Breast epithelium (tissue), 4 donors: Measurements from ENCODE around the gene PLPPR1. TPM values are rescaled to one million over a fixed set of nuclear protein-coding genes. Genes with fewer than 3 reads are reported as not detected.

Experiments used
- DNase-seq, 2 donors: peaks; one replicate each; pipeline ENCODE4 v3.0.0-alpha.2; 2019; ENCODE audit warnings: low spot score in 2 of 2
- H3K27ac ChIP-seq, 2 donors: fragments of 200-600 bp; sonication (generic) in 1 of 2; one replicate each; pipeline ENCODE4 v1.5.1; 2016 to 2019; ENCODE audit warnings: mild to moderate bottlenecking in 1 of 2
- H3K27me3 ChIP-seq, 2 donors: fragments of 200-600 bp; sonication (generic) in 1 of 2; one replicate each; pipeline versions ENCODE4 v1.5.1 to v1.6.0; 2017 to 2019; ENCODE audit warnings: control low read depth in 1 of 2, mild to moderate bottlenecking in 1 of 2
- H3K36me3 ChIP-seq: fragments of 200-600 bp; one replicate; pipeline ENCODE4 v1.5.1; 2019
- H3K4me1 ChIP-seq, 2 donors: fragments of 200-600 bp; sonication (generic); one replicate each; pipeline ENCODE4 v1.5.1; 2016 to 2019; ENCODE audit warnings: control low read depth in 1 of 2
- H3K4me3 ChIP-seq, 3 donors: fragments of 200-600 bp; sonication (generic); 1 replicate in 2 of 3; 2 replicates in 1 of 3; pipeline ENCODE4 v1.5.1; 2016 to 2019; ENCODE audit warnings: mild to moderate bottlenecking in 3 of 3, moderate library complexity in 2 of 3
- H3K9me3 ChIP-seq, 2 donors: fragments of 200-600 bp; sonication (generic) in 1 of 2; one replicate each; pipeline ENCODE4 v1.5.1; 2016 to 2019; ENCODE audit warnings: control low read depth in 1 of 2
- CTCF ChIP-seq, 3 donors: fragments of 450-650 bp; IDR thresholded peaks; one replicate each; pipeline ENCODE4 v1.5.1; 2016 to 2017; ENCODE audit warnings: antibody characterized with exemption in 3 of 3, mild to moderate bottlenecking in 3 of 3, moderate library complexity in 3 of 3
- POLR2A ChIP-seq: fragments of 450-650 bp; IDR thresholded peaks from one replicate; pipeline ENCODE4 v1.6.1; 2016; ENCODE audit warnings: antibody characterized with exemption, mild to moderate bottlenecking, moderate library complexity
- POLR2AphosphoS5 ChIP-seq, 3 donors: sonication (generic); formaldehyde crosslinking; IDR thresholded peaks; one replicate each; pipeline ENCODE4 v1.6.1; 2017; ENCODE audit warnings: antibody characterized with exemption in 3 of 3
- intact Hi-C: fragments of 100-400 bp; cut with DNase I; formaldehyde crosslinking; loops from one replicate; pipeline ENCODE4 v1.15.1; 2023; ENCODE audit warnings: low total_unique reads
- total RNA-seq, 3 donors: library from RNA; depleted of rRNA; stranded (reverse); fragments of >200 nt; gene quantifications; one replicate each; pipeline ENCODE4 v1.1.0, GENCODE V29; 2016

Gene PLPPR1
- total RNA-seq, 3 donors from 2014 or later, result 0.66 to 2.2 TPM; not detected in 1

DNA sequence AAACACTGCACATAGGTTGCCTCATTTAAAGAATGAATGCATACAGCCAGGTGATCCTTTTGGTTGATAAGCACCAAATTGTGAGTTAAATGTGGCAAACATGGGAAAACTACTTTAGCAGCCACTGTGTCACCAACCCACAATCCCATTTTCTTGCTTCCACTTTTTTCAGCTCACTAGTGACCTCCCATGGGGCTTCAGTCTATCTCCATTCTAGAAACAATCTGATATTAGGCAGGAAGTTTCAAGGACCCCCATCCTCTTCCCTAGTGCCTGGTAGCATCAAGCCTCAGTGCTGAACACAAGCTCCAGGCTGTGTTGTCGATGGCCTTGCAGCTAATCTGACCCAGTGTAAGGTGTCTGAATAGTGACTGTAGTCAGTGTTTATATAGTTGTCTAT is 66.2 kb downstream of the PLPPR1 start:
- no peak overlapping the region for H3K4me3 ChIP-seq
- DNase-seq, result no peak
- TF ChIP-seq POLR2AphosphoS5 (IDR thresholded peaks at IDR 0.05) (no peak), POLR2A (no peak), CTCF (IDR thresholded peaks at IDR 0.05) (no peak)
- intact Hi-C loops, result no loop called here
- H3K4me1 ChIP-seq, result no peaks in the 10 kb centered on the region
- no peaks in the 10 kb centered on the region for H3K9me3 ChIP-seq
- no peaks in the 10 kb centered on the region for H3K36me3 ChIP-seq
- no peaks in the 10 kb centered on the region for H3K27me3 ChIP-seq
- no peak overlapping the region for H3K27ac ChIP-seq

GRCh38 chr9:101097210-101097609 is 68.7 kb downstream of the PLPPR1 start:
- DNase-seq, result no peak
- H3K27me3 ChIP-seq, result no peaks in the 10 kb centered on the region
- no peaks in the 10 kb centered on the region for H3K9me3 ChIP-seq
- no peak overlapping the region for H3K27ac ChIP-seq
- TF ChIP-seq CTCF (IDR thresholded peaks at IDR 0.05) (no peak), POLR2A (no peak), POLR2AphosphoS5 (IDR thresholded peaks at IDR 0.05) (no peak)
- intact Hi-C loops, result no loop called here
- H3K36me3 ChIP-seq, result no peaks in the 10 kb centered on the region
- H3K4me3 ChIP-seq, result no peak overlapping the region
- H3K4me1 ChIP-seq, result no peaks in the 10 kb centered on the region

DNA sequence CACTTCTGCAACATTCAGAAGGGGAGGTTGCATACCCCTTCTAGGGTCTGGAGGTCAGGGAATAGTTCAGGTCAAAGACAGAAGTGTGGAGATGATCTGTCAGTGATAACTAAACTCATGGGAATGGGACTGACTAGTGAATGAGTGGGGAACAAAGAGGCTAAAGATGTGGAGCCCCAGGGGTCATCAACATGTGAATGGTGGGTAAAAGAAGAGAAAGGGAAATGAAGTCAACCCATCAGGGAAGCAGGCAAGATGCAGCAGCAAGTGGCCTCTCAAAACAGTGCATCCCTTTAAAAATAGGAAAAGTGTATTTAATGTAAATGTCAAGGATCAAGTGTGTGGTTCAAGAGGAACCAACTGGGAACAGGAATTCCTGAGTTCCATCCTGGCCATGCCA is 69.9 kb downstream of the PLPPR1 start:
- no peaks in the 10 kb centered on the region for H3K4me1 ChIP-seq
- H3K36me3 ChIP-seq, result no peaks in the 10 kb centered on the region
- H3K27me3 ChIP-seq, result no peaks in the 10 kb centered on the region
- no peak overlapping the region for H3K4me3 ChIP-seq
- TF ChIP-seq POLR2AphosphoS5 (IDR thresholded peaks at IDR 0.05), result no peak
- TF ChIP-seq POLR2A, result no peak
- TF ChIP-seq CTCF (IDR thresholded peaks at IDR 0.05), result no peak
- DNase-seq, result no peak
- intact Hi-C loops, result no loop called here
- H3K27ac ChIP-seq, result no peak overlapping the region
- H3K9me3 ChIP-seq, result no peaks in the 10 kb centered on the region

DNA sequence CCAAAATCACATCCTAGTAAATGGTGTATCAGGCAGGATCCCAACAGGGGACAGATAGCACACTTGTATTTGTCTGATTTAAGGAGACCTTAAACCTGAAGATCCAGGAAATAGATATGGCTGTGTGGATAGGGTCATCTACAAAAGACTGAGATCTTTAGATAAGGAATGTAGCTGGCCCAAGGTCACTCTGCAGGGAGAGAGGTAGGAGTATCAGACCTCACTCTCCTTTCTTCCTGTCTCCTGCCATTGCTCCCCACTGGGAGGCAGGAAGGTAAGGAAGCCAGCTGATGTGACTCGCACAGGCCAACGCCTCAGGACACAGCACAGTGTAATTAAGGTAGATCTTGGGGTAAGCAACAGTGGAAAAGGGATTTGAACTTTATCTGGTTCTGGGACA is 85.8 kb downstream of the PLPPR1 start:
- TF ChIP-seq POLR2A (no peak), CTCF (IDR thresholded peaks at IDR 0.05) (no peak), POLR2AphosphoS5 (IDR thresholded peaks at IDR 0.05) (no peak)
- Histone ChIP-seq H3K36me3 (no peaks in the 10 kb centered on the region), H3K27me3 (no peaks in the 10 kb centered on the region), H3K4me1 (no peaks in the 10 kb centered on the region), H3K27ac (no peak overlapping the region), H3K4me3 (no peak overlapping the region), H3K9me3 (no peaks in the 10 kb centered on the region)
- DNase-seq, result no peak
- intact Hi-C loops, result no loop called here

- H3K27me3 ChIP-seq, result no peaks in the 10 kb centered on the region
- no peak overlapping the region for H3K27ac ChIP-seq
- H3K36me3 ChIP-seq, result no peaks in the 10 kb centered on the region
- TF ChIP-seq CTCF (IDR thresholded peaks at IDR 0.05) (no peak), POLR2AphosphoS5 (IDR thresholded peaks at IDR 0.05) (no peak), POLR2A (no peak)
- no peaks in the 10 kb centered on the region for H3K9me3 ChIP-seq
- H3K4me1 ChIP-seq, result no peaks in the 10 kb centered on the region
- no peak overlapping the region for H3K4me3 ChIP-seq
- intact Hi-C loops, result no loop called here
- no peak for DNase-seq
Observed at GRCh38 chr9:101115102-101115501, 86.6 kb downstream of the PLPPR1 start.
